SK-N-SH (cell line): Measurements from ENCODE around the gene FBXW8. TPM values are rescaled to one million over a fixed set of nuclear protein-coding genes. Genes with fewer than 3 reads are reported as not detected.

ENCODE experiments used
- CTCF ChIA-PET: fragments of 300-600, 350-600 bp; formaldehyde crosslinking; extraction: SDS; loops from one replicate; lab custom pipeline; 2021; lab: Yijun Ruan, JAX
- POLR2A ChIA-PET: fragments of 350-600 bp; sonication (Branson Sonifier 250); formaldehyde crosslinking; extraction: SDS; loops from one replicate; lab custom pipeline; 2020; ENCODE audit warnings: antibody characterized with exemption, inconsistent platforms; lab: Yijun Ruan, JAX
- DNase-seq: peaks from one replicate; pipeline ENCODE4 v3.0.0; 2012
- H2AFZ ChIP-seq: fragments of 200-600 bp; sonication (generic); 2 replicates; pipeline ENCODE4 v1.8.1; 2016; ENCODE audit warnings: antibody characterized with exemption, mild to moderate bottlenecking, low read depth
- H3F3A ChIP-seq: fragments of 200-600 bp; sonication (generic); replicated peaks from 2 replicates; pipeline ENCODE3; 2016; ENCODE audit warnings: antibody characterized with exemption, mild to moderate bottlenecking; ENCODE audit not compliant: insufficient read depth
- H3K27ac ChIP-seq, 2 experiments: fragments of 200-500 bp in 1 of 2; fragments of 200-600 bp in 1 of 2; sonication (Bioruptor generic) in 1 of 2; sonication (generic), shearing (Covaris generic) in 1 of 2; 2 replicates each; pipeline versions ENCODE4 v1.5.1 to v1.6.1; 2014 to 2016; ENCODE audit warnings: low read depth in 2 of 2, inconsistent platforms in 1 of 2, low read length in 1 of 2, mild to moderate bottlenecking in 1 of 2, mixed read lengths in 1 of 2
- H3K27me3 ChIP-seq: fragments of 200-600 bp; sonication (generic), shearing (Covaris generic); 2 replicates; pipeline ENCODE4 v1.6.1; 2016; ENCODE audit warnings: mixed run types; ENCODE audit not compliant: insufficient read depth
- H3K36me3 ChIP-seq, 2 experiments: fragments of 200-500 bp in 1 of 2; fragments of 200-600 bp in 1 of 2; sonication (Bioruptor generic) in 1 of 2; sonication (generic) in 1 of 2; replicated peaks in 1 of 2; 2 replicates each; pipeline versions ENCODE3 to v1.5.1; 2014 to 2016; ENCODE audit warnings: low read length in 1 of 2, mild to moderate bottlenecking in 1 of 2; ENCODE audit not compliant: insufficient read depth in 2 of 2, control insufficient read depth in 1 of 2
- H3K4me1 ChIP-seq, 2 experiments: fragments of 200-500 bp in 1 of 2; fragments of 200-600 bp in 1 of 2; sonication (Bioruptor generic) in 1 of 2; sonication (generic), shearing (Covaris generic) in 1 of 2; 2 replicates each; pipeline versions ENCODE4 v1.5.1 to v1.6.1; 2014 to 2016; ENCODE audit warnings: low read depth in 1 of 2, low read length in 1 of 2, mixed run types in 1 of 2; ENCODE audit not compliant: insufficient read depth in 2 of 2, control insufficient read depth in 1 of 2
- H3K4me2 ChIP-seq: fragments of 200-600 bp; sonication (generic), shearing (Covaris generic); 2 replicates; pipeline ENCODE4 v1.6.1; 2017; ENCODE audit warnings: mixed run types
- H3K4me3 ChIP-seq, 2 experiments: fragments of 200-500 bp in 1 of 2; fragments of 200-600 bp in 1 of 2; sonication (Bioruptor generic) in 1 of 2; sonication (generic), shearing (Covaris generic) in 1 of 2; 2 replicates each; pipeline versions ENCODE4 v1.5.1 to v1.8.1; 2014 to 2016; ENCODE audit warnings: low read depth in 2 of 2, inconsistent platforms in 1 of 2, low read length in 1 of 2, mild to moderate bottlenecking in 1 of 2, mixed read lengths in 1 of 2, moderate library complexity in 1 of 2
- H3K79me2 ChIP-seq: fragments of 200-600 bp; sonication (generic); 2 replicates; pipeline ENCODE4 v1.8.1; 2017; ENCODE audit warnings: mild to moderate bottlenecking; ENCODE audit not compliant: insufficient read depth
- H3K9ac ChIP-seq: fragments of 200-600 bp; sonication (generic); 2 replicates; pipeline ENCODE4 v1.6.1; 2017; ENCODE audit warnings: mixed run types
- H3K9me2 ChIP-seq: fragments of 200-600 bp; sonication (generic); 2 replicates; pipeline ENCODE4 v1.6.1; 2017; ENCODE audit warnings: mixed run types
- H3K9me3 ChIP-seq: fragments of 200-600 bp; sonication (generic); 2 replicates; pipeline ENCODE4 v1.6.1; 2017; ENCODE audit warnings: mixed run types, mild to moderate bottlenecking, moderate library complexity
- H4K20me1 ChIP-seq: fragments of 200-600 bp; sonication (generic); 2 replicates; pipeline ENCODE4 v1.6.1; 2017; ENCODE audit warnings: mild to moderate bottlenecking, mixed run types; ENCODE audit not compliant: insufficient read depth
- CHD2 ChIP-seq: fragments of 150-350 bp; IDR thresholded peaks from 2 replicates; pipeline ENCODE4 v1.6.1; 2018; ENCODE audit warnings: low read length; ENCODE audit not compliant: partially characterized antibody
- FOSL2 ChIP-seq: IDR thresholded peaks from 2 replicates; pipeline ENCODE4 v1.4.0; 2012; ENCODE audit warnings: low read depth, mild to moderate bottlenecking, moderate library complexity, borderline replicate concordance
- FOXM1 ChIP-seq: IDR thresholded peaks from 2 replicates; pipeline ENCODE4 v1.4.0; 2012; ENCODE audit warnings: low read depth, mild to moderate bottlenecking
- GATA2 ChIP-seq: sonication (generic); formaldehyde crosslinking; IDR thresholded peaks from 2 replicates; pipeline ENCODE4 v1.5.0; 2020; ENCODE audit warnings: mild to moderate bottlenecking, missing genetic modification reagents
- MEF2A ChIP-seq: IDR thresholded peaks from 2 replicates; pipeline ENCODE4 v1.4.0; 2012; ENCODE audit warnings: low read depth, borderline replicate concordance
- MXI1 ChIP-seq: IDR thresholded peaks from 2 replicates; pipeline ENCODE4 v1.6.1; 2012; ENCODE audit warnings: mild to moderate bottlenecking, low read depth, low read length, improper control_type of control experiment
- NFIC ChIP-seq: IDR thresholded peaks from 2 replicates; pipeline ENCODE4 v1.4.0; 2012; ENCODE audit warnings: borderline replicate concordance
- NRF1 ChIP-seq: IDR thresholded peaks from 2 replicates; pipeline ENCODE4 v1.6.1; 2012; ENCODE audit warnings: low read depth, mild to moderate bottlenecking, low read length
- POLR2AphosphoS5 ChIP-seq: IDR thresholded peaks from 2 replicates; pipeline ENCODE4 v1.6.1; 2012; ENCODE audit warnings: low read depth, low read length
- SMC3 ChIP-seq: IDR thresholded peaks from 2 replicates; pipeline ENCODE4 v1.6.1; 2012; ENCODE audit warnings: low read depth, low read length, improper control_type of control experiment
- TEAD4 ChIP-seq: IDR thresholded peaks from 2 replicates; pipeline ENCODE4 v1.4.0; 2012; ENCODE audit warnings: mild to moderate bottlenecking, borderline replicate concordance; ENCODE audit not compliant: insufficient read depth
- YY1 ChIP-seq: IDR thresholded peaks from 2 replicates; pipeline ENCODE4 v1.4.0; 2012; ENCODE audit warnings: low read depth, mild to moderate bottlenecking
- WGBS: methylation state at CpG from one replicate; pipeline ENCODE4 v1.1.6; 2017; ENCODE audit warnings: low lambda C conversion rate; 5-methylcytosine and 5-hydroxymethylcytosine counted together
- polyA plus RNA-seq, 3 experiments: library from polyadenylated mRNA; depleted of rRNA; stranded (reverse); fragments of >200 nt; gene quantifications; 2 replicates each; pipeline ENCODE4 v1.2.3, GENCODE V29; 2012
- TF ChIP-seq, protein P1 (sequence below): IDR thresholded peaks from 2 replicates; pipeline ENCODE4 v1.6.1; 2012; ENCODE audit warnings: mild to moderate bottlenecking, low read depth, low read length, moderate library complexity
- TF ChIP-seq, protein P2 (sequence below): fragments of 150-350 bp; IDR thresholded peaks from 2 replicates; pipeline ENCODE4 v1.6.1; 2017; ENCODE audit warnings: antibody characterized with exemption, low read length, low read depth, borderline replicate concordance
- TF ChIP-seq, protein P3 (sequence below): IDR thresholded peaks from 2 replicates; pipeline ENCODE4; 2012
- TF ChIP-seq, protein P4 (sequence below): IDR thresholded peaks from 2 replicates; pipeline ENCODE4 v1.4.0; 2012; ENCODE audit warnings: low read depth, borderline replicate concordance

The FBXW8 gene
- polyA plus RNA-seq, 1 of the 3 experiments (the other 2 are of a cell fraction), result 15.6 TPM

DNA sequence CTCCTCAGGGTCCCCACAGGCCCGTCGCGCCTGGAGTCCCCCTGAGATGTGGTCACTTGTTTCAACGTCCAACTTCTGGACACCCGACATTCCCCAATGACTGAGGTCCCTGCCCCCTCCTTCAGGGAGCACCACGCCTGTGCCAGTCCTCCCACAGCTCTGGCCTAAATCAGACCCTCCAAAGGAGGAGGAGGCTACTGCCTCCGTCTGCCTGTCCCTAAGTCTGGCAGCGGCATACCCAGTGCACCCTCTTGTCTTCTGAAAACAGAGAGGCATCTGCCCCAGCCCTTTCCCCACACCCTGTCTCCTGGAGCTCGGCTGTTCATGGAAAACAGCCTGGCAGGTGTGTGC, 142.3 kb downstream of the FBXW8 start:
- CTCF ChIA-PET, result interaction anchor here (1.2 kb wide), 2 partner anchors 8 to 17 kb away, joined by 3 read pairs; no protein-coding TSS in a partner anchor

DNA sequence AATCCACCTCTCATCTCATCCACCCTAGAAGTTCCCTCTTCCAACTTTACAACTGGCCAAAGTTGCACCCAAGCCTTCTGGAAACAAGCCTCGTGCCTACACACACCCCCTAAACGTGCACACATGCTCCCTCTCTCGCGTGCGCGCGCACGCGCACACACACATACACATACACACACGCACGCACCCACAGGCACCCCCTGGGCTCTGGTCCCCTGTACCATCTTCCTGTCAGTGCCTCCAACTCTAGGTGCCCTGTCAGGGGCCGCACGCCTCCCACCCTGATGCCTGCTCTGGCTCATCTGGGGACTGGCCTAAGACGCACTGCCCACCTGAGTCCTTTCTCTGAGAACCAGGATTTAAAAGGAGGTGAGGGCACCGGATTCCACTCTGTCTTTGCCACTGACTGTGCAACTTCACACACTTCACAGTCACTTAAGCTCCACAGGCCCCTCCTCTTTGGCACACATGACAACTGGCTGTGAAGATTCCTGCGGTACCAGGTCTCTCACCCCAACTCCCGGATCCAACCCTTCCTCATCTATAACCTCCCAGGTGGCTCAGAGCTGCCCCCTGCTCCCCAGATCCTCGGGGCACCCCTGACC, 142.9 kb downstream of the FBXW8 start:
- Histone ChIP-seq H4K20me1 (no peaks in the 10 kb centered on the region), H3K27me3 (no peaks in the 10 kb centered on the region; the same call in 1 of the 2 replicates), H3K9ac (no peak overlapping the region), H3K79me2 (no peaks in the 10 kb centered on the region), H3K9me2 (no peaks in the 10 kb centered on the region), H3F3A (no peaks in the 10 kb centered on the region), H3K4me2 (no peak overlapping the region), H3K27ac (no peak overlapping the region), H3K4me1 (no peaks in the 10 kb centered on the region; a peak in 1 of 4 replicates), H2AFZ (no peak overlapping the region), H3K9me3 (no peaks in the 10 kb centered on the region), H3K4me3 (no peak overlapping the region), H3K36me3 (no peaks in the 10 kb centered on the region)
- TF ChIP-seq, protein P1, sequence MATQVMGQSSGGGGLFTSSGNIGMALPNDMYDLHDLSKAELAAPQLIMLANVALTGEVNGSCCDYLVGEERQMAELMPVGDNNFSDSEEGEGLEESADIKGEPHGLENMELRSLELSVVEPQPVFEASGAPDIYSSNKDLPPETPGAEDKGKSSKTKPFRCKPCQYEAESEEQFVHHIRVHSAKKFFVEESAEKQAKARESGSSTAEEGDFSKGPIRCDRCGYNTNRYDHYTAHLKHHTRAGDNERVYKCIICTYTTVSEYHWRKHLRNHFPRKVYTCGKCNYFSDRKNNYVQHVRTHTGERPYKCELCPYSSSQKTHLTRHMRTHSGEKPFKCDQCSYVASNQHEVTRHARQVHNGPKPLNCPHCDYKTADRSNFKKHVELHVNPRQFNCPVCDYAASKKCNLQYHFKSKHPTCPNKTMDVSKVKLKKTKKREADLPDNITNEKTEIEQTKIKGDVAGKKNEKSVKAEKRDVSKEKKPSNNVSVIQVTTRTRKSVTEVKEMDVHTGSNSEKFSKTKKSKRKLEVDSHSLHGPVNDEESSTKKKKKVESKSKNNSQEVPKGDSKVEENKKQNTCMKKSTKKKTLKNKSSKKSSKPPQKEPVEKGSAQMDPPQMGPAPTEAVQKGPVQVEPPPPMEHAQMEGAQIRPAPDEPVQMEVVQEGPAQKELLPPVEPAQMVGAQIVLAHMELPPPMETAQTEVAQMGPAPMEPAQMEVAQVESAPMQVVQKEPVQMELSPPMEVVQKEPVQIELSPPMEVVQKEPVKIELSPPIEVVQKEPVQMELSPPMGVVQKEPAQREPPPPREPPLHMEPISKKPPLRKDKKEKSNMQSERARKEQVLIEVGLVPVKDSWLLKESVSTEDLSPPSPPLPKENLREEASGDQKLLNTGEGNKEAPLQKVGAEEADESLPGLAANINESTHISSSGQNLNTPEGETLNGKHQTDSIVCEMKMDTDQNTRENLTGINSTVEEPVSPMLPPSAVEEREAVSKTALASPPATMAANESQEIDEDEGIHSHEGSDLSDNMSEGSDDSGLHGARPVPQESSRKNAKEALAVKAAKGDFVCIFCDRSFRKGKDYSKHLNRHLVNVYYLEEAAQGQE, result no peak
- no peak for TF ChIP-seq FOSL2
- TF ChIP-seq YY1, result no peak
- no peak for TF ChIP-seq CHD2
- TF ChIP-seq POLR2AphosphoS5, result no peak
- TF ChIP-seq FOXM1, result no peak
- no peak for TF ChIP-seq GATA2 (CRISPR knock-in tag)
- TF ChIP-seq MEF2A, result no peak
- TF ChIP-seq NFIC, result no peak
- TF ChIP-seq, protein P2, sequence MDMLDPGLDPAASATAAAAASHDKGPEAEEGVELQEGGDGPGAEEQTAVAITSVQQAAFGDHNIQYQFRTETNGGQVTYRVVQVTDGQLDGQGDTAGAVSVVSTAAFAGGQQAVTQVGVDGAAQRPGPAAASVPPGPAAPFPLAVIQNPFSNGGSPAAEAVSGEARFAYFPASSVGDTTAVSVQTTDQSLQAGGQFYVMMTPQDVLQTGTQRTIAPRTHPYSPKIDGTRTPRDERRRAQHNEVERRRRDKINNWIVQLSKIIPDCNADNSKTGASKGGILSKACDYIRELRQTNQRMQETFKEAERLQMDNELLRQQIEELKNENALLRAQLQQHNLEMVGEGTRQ, result no peak
- no peak for TF ChIP-seq TEAD4
- TF ChIP-seq SMC3, result no peak
- TF ChIP-seq, protein P3, sequence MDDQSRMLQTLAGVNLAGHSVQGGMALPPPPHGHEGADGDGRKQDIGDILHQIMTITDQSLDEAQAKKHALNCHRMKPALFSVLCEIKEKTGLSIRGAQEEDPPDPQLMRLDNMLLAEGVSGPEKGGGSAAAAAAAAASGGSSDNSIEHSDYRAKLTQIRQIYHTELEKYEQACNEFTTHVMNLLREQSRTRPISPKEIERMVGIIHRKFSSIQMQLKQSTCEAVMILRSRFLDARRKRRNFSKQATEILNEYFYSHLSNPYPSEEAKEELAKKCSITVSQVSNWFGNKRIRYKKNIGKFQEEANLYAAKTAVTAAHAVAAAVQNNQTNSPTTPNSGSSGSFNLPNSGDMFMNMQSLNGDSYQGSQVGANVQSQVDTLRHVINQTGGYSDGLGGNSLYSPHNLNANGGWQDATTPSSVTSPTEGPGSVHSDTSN, result no peak
- no peak for TF ChIP-seq NRF1
- TF ChIP-seq, protein P4, sequence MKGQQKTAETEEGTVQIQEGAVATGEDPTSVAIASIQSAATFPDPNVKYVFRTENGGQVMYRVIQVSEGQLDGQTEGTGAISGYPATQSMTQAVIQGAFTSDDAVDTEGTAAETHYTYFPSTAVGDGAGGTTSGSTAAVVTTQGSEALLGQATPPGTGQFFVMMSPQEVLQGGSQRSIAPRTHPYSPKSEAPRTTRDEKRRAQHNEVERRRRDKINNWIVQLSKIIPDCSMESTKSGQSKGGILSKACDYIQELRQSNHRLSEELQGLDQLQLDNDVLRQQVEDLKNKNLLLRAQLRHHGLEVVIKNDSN, result no peak
- ChIA-PET POLR2A (no interaction called here), CTCF (interaction anchor here (1.2 kb wide), 1 partner anchor 17 kb away, joined by 3 read pairs; no protein-coding TSS in a partner anchor)
- no peak for DNase-seq
- 73% methylated on average over 18 of the region's 18 CpGs for WGBS

More for the DNA sequence above, 142.3 kb downstream of the FBXW8 start:
- WGBS, result 66% methylated on average over 9 of the region's 9 CpGs
- no peak overlapping the region for H3K9ac ChIP-seq
- H2AFZ ChIP-seq, result no peak overlapping the region
- H3K4me3 ChIP-seq, result no peak overlapping the region
- H3K4me2 ChIP-seq, result no peak overlapping the region
- no peaks in the 10 kb centered on the region for H4K20me1 ChIP-seq
- H3K4me1 ChIP-seq, result no peaks in the 10 kb centered on the region; a peak in 1 of 4 replicates
- no peaks in the 10 kb centered on the region for H3K9me3 ChIP-seq
- POLR2A ChIA-PET, result no interaction called here
- no peak for DNase-seq
- no peak for TF ChIP-seq MXI1
- no peaks in the 10 kb centered on the region; the same call in 1 of the 2 replicates for H3K27me3 ChIP-seq
- no peaks in the 10 kb centered on the region for H3F3A ChIP-seq
- no peaks in the 10 kb centered on the region for H3K79me2 ChIP-seq
- H3K27ac ChIP-seq, result no peak overlapping the region
- H3K9me2 ChIP-seq, result no peaks in the 10 kb centered on the region
- H3K36me3 ChIP-seq, result no peaks in the 10 kb centered on the region
